AG09309 (cell line): ENCODE results near the gene ZC3H10.
A peak's percentile ranks its signal among the peaks of the same experiment; 100 is the strongest.

Experiments used
- DNase-seq: peaks from one replicate; pipeline ENCODE4 v3.0.0-alpha.2; 2010; ENCODE audit warnings: low read depth
- H3K4me3 ChIP-seq: 2 replicates; pipeline ENCODE4 v1.5.1; 2011; ENCODE audit warnings: mild to moderate bottlenecking, low read depth, low read length, moderate library complexity; ENCODE audit not compliant: control insufficient read depth
- CTCF ChIP-seq: IDR thresholded peaks from 2 replicates; pipeline ENCODE4 v1.5.1; 2011; ENCODE audit warnings: mild to moderate bottlenecking, low read depth, low read length, inconsistent platforms; ENCODE audit not compliant: insufficient read depth, control insufficient read depth; ENCODE audit errors: missing control alignments

ZC3H10 gene

DNA sequence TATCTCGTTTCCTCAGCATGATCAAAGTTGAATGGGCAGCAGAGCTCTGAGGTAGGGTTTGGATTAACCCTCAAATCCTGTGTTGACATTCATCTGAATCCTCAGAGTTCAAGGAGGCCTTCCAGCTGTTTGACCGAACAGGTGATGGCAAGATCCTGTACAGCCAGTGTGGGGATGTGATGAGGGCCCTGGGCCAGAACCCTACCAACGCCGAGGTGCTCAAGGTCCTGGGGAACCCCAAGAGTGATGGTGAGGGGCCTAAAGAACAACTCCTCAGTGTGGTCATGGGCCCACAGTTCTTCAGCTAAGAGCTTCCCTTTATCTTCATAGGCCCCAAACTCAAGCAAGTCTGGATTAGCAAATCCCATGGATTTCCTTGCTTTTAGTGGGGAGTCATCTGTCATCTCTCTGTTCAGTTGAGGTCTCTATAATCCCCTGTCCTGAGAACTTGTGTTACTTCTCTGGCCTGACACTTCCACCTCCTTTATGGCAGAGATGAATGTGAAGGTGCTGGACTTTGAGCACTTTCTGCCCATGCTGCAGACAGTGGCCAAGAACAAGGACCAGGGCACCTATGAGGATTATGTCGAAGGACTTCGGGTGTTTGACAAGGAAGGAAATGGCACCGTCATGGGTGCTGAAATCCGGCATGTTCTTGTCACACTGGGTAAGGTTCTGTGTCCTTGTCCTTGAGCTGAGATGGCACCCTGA, 41.6 kb downstream of the ZC3H10 start:
- H3K4me3 ChIP-seq: peak overlapping the region; percentile 62
- no peak for TF ChIP-seq CTCF
- no peak for DNase-seq

DNA sequence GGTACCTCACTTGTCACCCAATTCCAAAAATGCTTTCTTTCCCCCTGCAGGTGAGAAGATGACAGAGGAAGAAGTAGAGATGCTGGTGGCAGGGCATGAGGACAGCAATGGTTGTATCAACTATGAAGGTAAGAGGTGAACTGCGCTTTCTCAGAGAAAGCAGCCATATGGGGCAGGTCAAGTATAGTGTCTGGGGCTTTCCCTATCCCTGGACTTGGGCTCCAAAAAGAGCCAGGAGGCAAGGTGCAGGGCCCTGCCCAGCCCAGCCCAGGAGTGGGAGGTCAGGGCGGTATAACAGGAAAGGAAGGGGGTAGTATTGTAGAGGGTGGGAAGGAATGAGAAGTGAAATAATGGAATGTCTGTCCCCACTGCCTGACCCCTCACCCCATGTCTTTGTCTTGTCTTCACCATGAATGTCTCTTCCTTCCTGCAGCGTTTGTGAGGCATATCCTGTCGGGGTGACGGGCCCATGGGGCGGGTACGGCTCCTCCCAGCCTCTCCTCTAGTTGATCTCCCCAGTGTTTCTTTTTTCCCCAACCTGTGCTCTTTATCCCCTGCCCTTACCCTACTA, 42.2 kb downstream of the ZC3H10 start:
- no peak for TF ChIP-seq CTCF
- DNase-seq: no peak
- peak overlapping the region; percentile 62 for H3K4me3 ChIP-seq

DNA sequence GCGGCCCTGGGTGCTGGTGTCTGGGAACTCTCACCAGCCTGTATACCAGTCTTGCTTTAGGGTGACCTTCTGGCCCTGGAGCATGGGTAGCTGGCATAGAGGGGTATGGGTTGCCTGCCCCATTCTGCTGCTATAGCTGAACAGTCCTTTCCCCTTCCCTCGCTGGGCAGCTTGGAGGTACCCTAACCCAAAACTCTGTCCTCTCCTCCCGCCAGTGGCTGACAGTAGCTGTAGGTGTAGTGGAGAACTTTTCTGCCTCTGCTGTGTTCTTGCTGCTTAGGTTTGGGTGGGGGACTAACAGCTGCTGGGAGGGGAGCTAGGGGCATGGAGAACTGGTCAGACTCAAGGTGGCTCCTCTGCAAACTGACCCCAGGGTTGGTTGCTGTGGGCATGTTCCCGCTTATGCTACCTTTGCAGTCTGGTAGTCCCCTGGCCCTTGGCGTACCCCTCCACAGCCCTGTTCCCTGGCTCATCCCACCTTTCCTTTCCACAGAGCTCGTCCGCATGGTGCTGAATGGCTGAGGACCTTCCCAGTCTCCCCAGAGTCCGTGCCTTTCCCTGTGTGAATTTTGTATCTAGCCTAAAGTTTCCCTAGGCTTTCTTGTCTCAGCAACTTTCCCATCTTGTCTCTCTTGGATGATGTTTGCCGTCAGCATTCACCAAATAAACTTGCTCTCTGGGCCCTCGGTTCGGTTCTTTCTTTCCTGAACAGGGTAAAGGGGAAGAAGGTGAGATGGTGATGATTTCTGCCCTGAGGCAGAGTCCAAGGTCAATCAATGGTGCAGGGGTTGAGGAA, 43.0 kb downstream of the ZC3H10 start:
- TF ChIP-seq CTCF: no peak
- H3K4me3 ChIP-seq: peak overlapping the region; percentile 62
- no peak for DNase-seq

DNA sequence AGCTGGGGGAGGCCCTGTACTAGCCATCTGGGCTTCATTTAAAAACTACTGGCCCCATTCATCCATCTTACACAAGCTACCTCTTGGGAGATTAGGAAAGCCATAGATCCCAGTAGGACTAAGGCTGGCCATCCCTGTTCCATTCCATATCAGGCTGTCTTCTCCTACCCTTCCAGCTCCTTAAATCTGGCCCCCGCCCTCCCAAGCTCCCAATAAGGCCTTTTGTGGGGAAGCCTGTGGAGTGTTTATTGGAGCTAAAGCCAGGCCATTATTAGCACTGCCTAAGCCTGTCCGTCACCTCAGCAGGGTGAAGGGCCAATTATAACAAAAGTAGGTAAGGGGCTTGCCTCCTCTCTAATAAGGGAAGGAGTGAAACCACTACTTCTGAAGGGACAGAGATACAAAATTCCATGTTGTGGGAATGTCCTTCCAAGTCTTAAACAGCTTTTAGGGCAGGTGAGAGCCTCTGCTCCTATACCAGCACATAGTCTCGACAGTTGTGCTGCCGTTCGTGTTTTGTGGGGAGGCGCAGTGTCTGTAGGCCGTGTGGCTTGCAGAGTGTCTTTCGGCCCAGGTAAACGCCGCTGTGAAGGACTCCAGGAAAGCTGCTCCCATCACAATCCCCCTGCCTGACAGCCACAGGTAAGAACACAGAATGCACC, 43.8 kb downstream of the ZC3H10 start:
- no peak for DNase-seq
- no peak overlapping the region for H3K4me3 ChIP-seq
- no peak for TF ChIP-seq CTCF

GRCh38 chr12:56162468-56163290, 44.6 kb downstream of the ZC3H10 start:
- H3K4me3 ChIP-seq: no peak overlapping the region
- TF ChIP-seq CTCF: no peak
- DNase-seq: no peak
